Spleen (tissue), 11 donors: ENCODE results near the gene ZNF367. TPM values are rescaled to one million over a fixed set of nuclear protein-coding genes. Genes with fewer than 3 reads are reported as not detected.
"Not testable (repeated sequence)": the region's sequence is repeated elsewhere in the genome, so short reads cannot be mapped to it uniquely, and the experiment has no call there.

Source experiments
- DNase-seq: peaks from one replicate; pipeline ENCODE4 v3.0.0-alpha.2; 2020
- H3K27ac ChIP-seq, 8 donors: fragments of 200-600 bp; sonication (generic) in 7 of 8; 1 replicate in 4 of 8; 2 replicates in 4 of 8; pipeline versions ENCODE4 v1.5.0 to v1.8.0; 2016 to 2021; ENCODE audit warnings: inconsistent platforms in 4 of 8, mild to moderate bottlenecking in 4 of 8, moderate library complexity in 1 of 8
- H3K27me3 ChIP-seq, 7 donors: fragments of 200-600 bp; sonication (generic) in 6 of 7; replicated peaks in 1 of 7; 1 replicate in 4 of 7; 2 replicates in 3 of 7; pipeline versions ENCODE4 v1.5.0 to v1.8.0; 2016 to 2021; ENCODE audit warnings: inconsistent platforms in 3 of 7, mild to moderate bottlenecking in 1 of 7
- H3K36me3 ChIP-seq, 6 donors: fragments of 200-600 bp; sonication (generic) in 5 of 6; 1 replicate in 4 of 6; 2 replicates in 2 of 6; pipeline versions ENCODE4 v1.5.0 to v1.8.0; 2016 to 2021; ENCODE audit warnings: inconsistent platforms in 2 of 6
- H3K4me1 ChIP-seq, 6 donors: fragments of 200-600 bp; sonication (generic) in 5 of 6; 1 replicate in 3 of 6; 2 replicates in 3 of 6; pipeline versions ENCODE4 v1.5.0 to v1.8.0; 2016 to 2021; ENCODE audit warnings: inconsistent platforms in 3 of 6
- H3K4me3 ChIP-seq, 8 donors: fragments of 200-600 bp; sonication (generic) in 7 of 8; 1 replicate in 4 of 8; 2 replicates in 4 of 8; pipeline versions ENCODE4 v1.5.0 to v1.8.0; 2016 to 2021; ENCODE audit warnings: inconsistent platforms in 4 of 8, mild to moderate bottlenecking in 4 of 8, moderate library complexity in 2 of 8
- H3K9me3 ChIP-seq, 8 donors: fragments of 200-600 bp; sonication (generic) in 7 of 8; 1 replicate in 4 of 8; 2 replicates in 4 of 8; pipeline versions ENCODE4 v1.5.0 to v1.8.0; 2016 to 2021; ENCODE audit warnings: inconsistent platforms in 4 of 8
- CTCF ChIP-seq, 11 experiments: fragments of 200-600 bp in 7 of 11; fragments of 450-650 bp in 4 of 11; sonication (generic) in 4 of 11; IDR thresholded peaks in 8 of 11; conservative IDR thresholded peaks in 3 of 11; 1 replicate in 7 of 11; 2 replicates in 4 of 11; pipeline versions ENCODE4 v1.4.0 to v1.8.0; 2016 to 2021; ENCODE audit warnings: antibody characterized with exemption in 11 of 11, inconsistent platforms in 4 of 11, mild to moderate bottlenecking in 1 of 11
- POLR2A ChIP-seq, 3 donors: fragments of 450-650 bp; IDR thresholded peaks; one replicate each; pipeline ENCODE4 v1.5.1; 2017; ENCODE audit warnings: antibody characterized with exemption in 3 of 3, mild to moderate bottlenecking in 1 of 3
- POLR2AphosphoS5 ChIP-seq, 3 donors: sonication (generic); formaldehyde crosslinking; IDR thresholded peaks; one replicate each; pipeline ENCODE4 v1.5.1; 2017; ENCODE audit warnings: antibody characterized with exemption in 3 of 3
- WGBS, 5 donors: extraction: QIAGEN DNeasy Blood & Tissue Kit in 3 of 5; methylation state at CpG; one replicate each; pipeline versions ENCODE4 v1.1.5 to v1.1.7; 2013 to 2018; 5-methylcytosine and 5-hydroxymethylcytosine counted together
- intact Hi-C: fragments of 100-400 bp; cut with DNase I; formaldehyde crosslinking; loops from one replicate; pipeline ENCODE4 v1.15.0; 2023; ENCODE audit warnings: low total_unique reads
- polyA plus RNA-seq, 3 donors: library from polyadenylated mRNA; stranded (reverse); fragments of 200-250 nt; gene quantifications; one replicate each; pipeline ENCODE4 v1.2.1, GENCODE V29; 2013
- total RNA-seq, 7 donors: library from RNA; depleted of rRNA in 3 of 7; stranded (reverse); fragments of >200 nt in 3 of 7; fragmentation: NEBNext Ultra II Directional in 4 of 7; extraction: Animal tissue kit (Norgen Biotek cat#: 25700) in 4 of 7; gene quantifications; one replicate each; pipeline versions ENCODE4 v1.1.0 to v1.2.1, GENCODE V29; 2016 to 2021
- donor health status: healthy with polysubstance abuse.
- donor health status: DM: no; HTN: no; CAD: no; lungs with moderate emphysema.
- donor health status: DM: no; HTN: no; CAD: no.
- donor health status: Bipolar disorder and iron deficiency.
- donor health status: healthy.
- donor health status: DM: no; HTN: no; CAD: no.
- donor health status: DM: yes; HTN: yes; CAD: no.

Gene ZNF367
- total and polyA plus RNA-seq, 10 donors, result 0.93 to 3.7 (median 1.9) TPM

- H3K4me3 ChIP-seq, result no peak overlapping the region
- no peak overlapping the region for H3K27ac ChIP-seq
- TF ChIP-seq POLR2A (IDR thresholded peaks at IDR 0.05) (no peak), CTCF (IDR thresholded peaks at IDR 0.05 in 8 of 11, conservative IDR thresholded peaks at IDR 0.05 in 3 of 11) (no peak), POLR2AphosphoS5 (IDR thresholded peaks at IDR 0.05) (no peak)
- intact Hi-C loops, result no loop called here
- DNase-seq, result peak; percentile 11
- no peaks in the 10 kb centered on the region for H3K27me3 ChIP-seq
- no peaks in the 10 kb centered on the region for H3K9me3 ChIP-seq
- 86 to 92% (median 90%) methylated on average over 6 of the region's 6 CpGs for WGBS, 5 donors
- peaks cover 0 to 83% (median 4%) of the 10 kb centered on the region in 6 donors for H3K36me3 ChIP-seq
- no peaks in the 10 kb centered on the region for H3K4me1 ChIP-seq
Observed at GRCh38 chr9:96361668-96362067, 56.5 kb downstream of the ZNF367 start.

- H3K27ac ChIP-seq, result no peak overlapping the region
- intact Hi-C loops, result no loop called here
- no peak for TF ChIP-seq CTCF (IDR thresholded peaks at IDR 0.05 in 8 of 11, conservative IDR thresholded peaks at IDR 0.05 in 3 of 11)
- no peak for TF ChIP-seq POLR2AphosphoS5 (IDR thresholded peaks at IDR 0.05)
- no peak for TF ChIP-seq POLR2A (IDR thresholded peaks at IDR 0.05)
- 75 to 90% (median 85%) methylated on average over 2 of the region's 2 CpGs for WGBS, 5 donors
- no peak overlapping the region for H3K4me3 ChIP-seq
- no peaks in the 10 kb centered on the region for H3K9me3 ChIP-seq
- no peaks in the 10 kb centered on the region for H3K27me3 ChIP-seq
- DNase-seq, result no peak
- no peaks in the 10 kb centered on the region for H3K4me1 ChIP-seq
- peaks cover 0 to 88% (median 8%) of the 10 kb centered on the region in 6 donors for H3K36me3 ChIP-seq
Observed at GRCh38 chr9:96360976-96361375, 57.2 kb downstream of the ZNF367 start.

- H3K27ac ChIP-seq, H3K27me3 ChIP-seq, H3K4me3 ChIP-seq, intact Hi-C loops, DNase-seq, H3K9me3 ChIP-seq, H3K4me1 ChIP-seq: not testable (repeated sequence)
- H3K36me3 ChIP-seq, result peaks cover 0 to 88% (median 8%) of the 10 kb centered on the region in 6 donors
- WGBS, 5 donors, result 93 to 95% (median 95%) methylated on average over 6 of the region's 6 CpGs
Observed at GRCh38 chr9:96360523-96360922, 57.6 kb downstream of the ZNF367 start.

- Histone ChIP-seq H3K4me3 (no peak overlapping the region), H3K4me1 (no peaks in the 10 kb centered on the region), H3K36me3 (peaks cover 0 to 39% (median 4%) of the 10 kb centered on the region in 6 donors), H3K27me3 (no peaks in the 10 kb centered on the region), H3K27ac (no peak overlapping the region), H3K9me3 (peaks cover 0 to 9% (median 5%) of the 10 kb centered on the region in 8 donors)
- DNase-seq, result no peak
- TF ChIP-seq CTCF (IDR thresholded peaks at IDR 0.05 in 8 of 11, conservative IDR thresholded peaks at IDR 0.05 in 3 of 11) (no peak), POLR2A (IDR thresholded peaks at IDR 0.05) (no peak), POLR2AphosphoS5 (IDR thresholded peaks at IDR 0.05) (no peak)
- intact Hi-C loops, result no loop called here
- 88 to 98% (median 97%) methylated on average over 1 of the region's 1 CpG for WGBS, 5 donors
Observed at GRCh38 chr9:96350866-96351265, 67.3 kb downstream of the ZNF367 start.

- 88 to 100% (median 96%) methylated on average over 5 of the region's 5 CpGs for WGBS, 5 donors
- peaks cover 0 to 5% (median 0%) of the 10 kb centered on the region in 6 donors for H3K4me1 ChIP-seq
- peaks cover 0 to 9% (median 5%) of the 10 kb centered on the region in 8 donors for H3K9me3 ChIP-seq
- no peak overlapping the region for H3K27ac ChIP-seq
- DNase-seq, result no peak
- H3K36me3 ChIP-seq, result peaks cover 0 to 22% (median 4%) of the 10 kb centered on the region in 6 donors
- no peaks in the 10 kb centered on the region for H3K27me3 ChIP-seq
- intact Hi-C loops, result no loop called here
- H3K4me3 ChIP-seq, result no peak overlapping the region
- TF ChIP-seq POLR2AphosphoS5 (IDR thresholded peaks at IDR 0.05), result no peak
- TF ChIP-seq POLR2A (IDR thresholded peaks at IDR 0.05), result no peak
- TF ChIP-seq CTCF (IDR thresholded peaks at IDR 0.05 in 8 of 11, conservative IDR thresholded peaks at IDR 0.05 in 3 of 11), result no peak
Observed at GRCh38 chr9:96348261-96348660, 69.9 kb downstream of the ZNF367 start.
